ENCODE measurements around the gene GLTP. TPM values are rescaled to one million over a fixed set of nuclear protein-coding genes. Genes with fewer than 3 reads are reported as not detected.

The GLTP gene
- total and polyA plus RNA-seq, 2 donors (not counting 1 experiment from before 2014, with no cell fraction given) = 51.2 to 67.9 TPM

- Histone ChIP-seq H2AFZ (ENCODE audit: low read length) (no peak overlapping the region), H3K4me3 (replicated peaks in 1 of 4; ENCODE audit: control extremely low read depth in 1 of 4, insufficient read depth in 1 of 4, low read depth in 3 of 4, low read length in 4 of 4) (no peak overlapping the region), H3K27ac (ENCODE audit: insufficient read depth, low read length) (no peak overlapping the region), H3K79me2 (ENCODE audit: control insufficient read depth, insufficient read depth, low read length) (no peaks in the 10 kb centered on the region), H3K36me3 (ENCODE audit: control insufficient read depth, insufficient read depth, low read length) (peaks cover 5% of the 10 kb centered on the region), H3K4me1 (ENCODE audit: control insufficient read depth, extremely low read depth, insufficient read depth, low read length) (peaks cover 4% of the 10 kb centered on the region), H3K9ac (ENCODE audit: insufficient read depth, low read length) (no peak overlapping the region), H4K20me1 (ENCODE audit: control insufficient read depth, extremely low read depth, insufficient read depth, low read length) (no peaks in the 10 kb centered on the region), H3K4me2 (ENCODE audit: extremely low read depth, insufficient read depth, low read length) (no peak overlapping the region), H3K9me3 (ENCODE audit: control insufficient read depth, insufficient read depth, low read depth, low read length) (no peaks in the 10 kb centered on the region), H3K27me3 (ENCODE audit: control insufficient read depth, insufficient read depth, low read length) (no peaks in the 10 kb centered on the region)
- no peak for DNase-seq (ENCODE audit: low read depth in 2 of 2)
- no peak for TF ChIP-seq CTCF (conservative IDR thresholded peaks at IDR 0.05 in 1 of 2, IDR thresholded peaks at IDR 0.05 in 1 of 2; ENCODE audit: low read depth in 1 of 2, low read length in 2 of 2)
Measured at GRCh38 chr12:109861689-109862314, 18.5 kb downstream of the GLTP start.

GRCh38 chr12:109860977-109861376 lies 19.4 kb downstream of the GLTP start:
- Histone ChIP-seq H3K27ac (ENCODE audit: insufficient read depth, low read length) (no peak overlapping the region), H3K27me3 (ENCODE audit: control insufficient read depth, insufficient read depth, low read length) (no peaks in the 10 kb centered on the region), H3K79me2 (ENCODE audit: control insufficient read depth, insufficient read depth, low read length) (no peaks in the 10 kb centered on the region), H3K9me3 (ENCODE audit: control insufficient read depth, insufficient read depth, low read depth, low read length) (no peaks in the 10 kb centered on the region), H3K36me3 (ENCODE audit: control insufficient read depth, insufficient read depth, low read length) (peaks cover 5% of the 10 kb centered on the region), H3K9ac (ENCODE audit: insufficient read depth, low read length) (no peak overlapping the region), H4K20me1 (ENCODE audit: control insufficient read depth, extremely low read depth, insufficient read depth, low read length) (no peaks in the 10 kb centered on the region), H2AFZ (ENCODE audit: low read length) (no peak overlapping the region), H3K4me3 (replicated peaks in 1 of 4; ENCODE audit: control extremely low read depth in 1 of 4, insufficient read depth in 1 of 4, low read depth in 3 of 4, low read length in 4 of 4) (no peak overlapping the region), H3K4me1 (ENCODE audit: control insufficient read depth, extremely low read depth, insufficient read depth, low read length) (peaks cover 4% of the 10 kb centered on the region), H3K4me2 (ENCODE audit: extremely low read depth, insufficient read depth, low read length) (no peak overlapping the region)
- no peak for DNase-seq (ENCODE audit: low read depth in 2 of 2)
- TF ChIP-seq EZH2 (IDR thresholded peaks at IDR 0.05; ENCODE audit: low read length, missing control alignments) = no peak
- TF ChIP-seq CTCF (conservative IDR thresholded peaks at IDR 0.05 in 1 of 2, IDR thresholded peaks at IDR 0.05 in 1 of 2; ENCODE audit: low read depth in 1 of 2, low read length in 2 of 2) = no peak

- no peak for TF ChIP-seq CTCF (conservative IDR thresholded peaks at IDR 0.05 in 1 of 2, IDR thresholded peaks at IDR 0.05 in 1 of 2; ENCODE audit: low read depth in 1 of 2, low read length in 2 of 2)
- no peaks in the 10 kb centered on the region for H3K79me2 ChIP-seq (ENCODE audit: control insufficient read depth, insufficient read depth, low read length)
- H2AFZ ChIP-seq (ENCODE audit: low read length) = no peak overlapping the region
- H3K4me3 ChIP-seq (replicated peaks in 1 of 4; ENCODE audit: control extremely low read depth in 1 of 4, insufficient read depth in 1 of 4, low read depth in 3 of 4, low read length in 4 of 4) = no peak overlapping the region
- H3K27ac ChIP-seq (ENCODE audit: insufficient read depth, low read length) = no peak overlapping the region
- H3K9ac ChIP-seq (ENCODE audit: insufficient read depth, low read length) = no peak overlapping the region
- no peaks in the 10 kb centered on the region for H3K9me3 ChIP-seq (ENCODE audit: control insufficient read depth, insufficient read depth, low read depth, low read length)
- peaks cover 11% of the 10 kb centered on the region for H3K36me3 ChIP-seq (ENCODE audit: control insufficient read depth, insufficient read depth, low read length)
- H4K20me1 ChIP-seq (ENCODE audit: control insufficient read depth, extremely low read depth, insufficient read depth, low read length) = no peaks in the 10 kb centered on the region
- H3K27me3 ChIP-seq (ENCODE audit: control insufficient read depth, insufficient read depth, low read length) = no peaks in the 10 kb centered on the region
- no peaks in the 10 kb centered on the region for H3K4me1 ChIP-seq (ENCODE audit: control insufficient read depth, extremely low read depth, insufficient read depth, low read length)
- H3K4me2 ChIP-seq (ENCODE audit: extremely low read depth, insufficient read depth, low read length) = no peak overlapping the region
- DNase-seq (ENCODE audit: low read depth in 2 of 2) = no peak
Measured at GRCh38 chr12:109858764-109859163, 21.6 kb downstream of the GLTP start.
